ENCODE data around the gene RILPL1.

DNA sequence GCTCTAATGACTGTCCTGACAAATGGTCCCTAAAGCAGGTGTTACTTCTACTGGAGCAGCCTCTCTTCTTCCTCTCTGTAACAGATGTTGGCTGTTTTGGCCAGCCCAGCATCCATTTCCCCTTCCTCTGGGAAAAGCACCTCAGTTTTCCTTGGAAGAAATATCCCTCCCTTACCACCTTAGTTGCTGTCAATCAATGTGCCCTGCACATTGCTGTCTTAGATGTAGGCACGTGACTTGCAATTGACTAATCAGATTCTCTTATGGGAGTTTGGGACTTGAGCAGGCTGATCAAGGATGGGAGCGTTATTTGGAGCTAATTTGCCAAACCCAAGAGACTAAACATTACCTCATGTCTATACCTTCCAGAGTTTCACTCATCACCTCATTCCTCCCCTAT, 38.9 kb upstream of the RILPL1 start:
- TF ChIP-seq CTCF (IDR thresholded peaks at IDR 0.05): no peak
- no peak for TF ChIP-seq ZFX (IDR thresholded peaks at IDR 0.05; ENCODE audit: borderline replicate concordance)
